ENCODE data around the gene MYBPC2.

DNA sequence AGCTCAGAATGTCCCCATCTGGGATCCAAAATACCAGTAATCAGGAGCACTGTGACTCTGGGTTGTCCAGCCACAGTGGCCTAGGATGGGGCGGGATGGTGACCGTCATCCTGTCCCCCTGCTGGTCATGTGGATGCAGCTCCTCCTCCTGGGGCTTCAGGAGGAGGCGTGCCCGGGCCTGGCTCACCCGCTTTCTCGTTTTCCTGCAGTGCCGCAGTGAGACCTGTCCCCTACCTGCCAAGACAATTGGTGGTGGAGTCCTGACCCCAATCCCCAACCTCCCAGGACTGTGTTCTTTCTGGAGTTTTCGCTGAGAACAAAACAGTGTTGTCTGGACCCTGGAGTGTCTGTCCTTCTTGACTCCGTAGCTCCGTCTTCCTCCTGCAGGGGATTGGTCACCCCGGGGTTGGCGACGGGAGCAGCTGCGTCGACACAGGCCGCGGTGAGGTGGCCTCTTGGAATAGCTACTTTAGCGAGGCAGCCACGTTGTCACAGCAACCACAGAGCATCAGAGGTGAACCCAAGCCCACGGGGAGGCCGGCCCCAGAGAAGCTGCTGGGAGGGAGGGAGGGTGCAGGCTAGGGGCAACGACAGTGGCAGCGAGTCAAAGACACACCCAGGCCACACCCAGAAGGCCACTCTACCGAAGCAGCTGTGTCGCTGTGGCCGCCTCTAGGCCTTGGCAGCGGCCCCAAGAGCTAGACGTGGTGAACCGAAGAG, 33.5 kb downstream of the MYBPC2 start:
- TF ChIP-seq EZH2 (IDR thresholded peaks at IDR 0.05; ENCODE audit: insufficient read depth, poor library complexity, severe bottlenecking) (no peak), EZH2phosphoT487 (IDR thresholded peaks at IDR 0.05; ENCODE audit: insufficient read depth, low read depth) (no peak)

Measured in GM23248 (cell line).